Glutamatergic neuron (in vitro differentiated cells): ENCODE data around the gene SH3YL1. TPM values are rescaled to one million over a fixed set of nuclear protein-coding genes. Genes with fewer than 3 reads are reported as not detected.
"Not testable (repeated sequence)": the region's sequence is repeated elsewhere in the genome, so short reads cannot be mapped to it uniquely, and the experiment has no call there.

ENCODE experiments used
- DNase-seq: peaks from one replicate; pipeline ENCODE4 v3.0.0; 2022
- H3K27ac Mint-ChIP-seq: one replicate; pipeline ENCODE4 v1.8.0; 2020; ENCODE audit warnings: mild to moderate bottlenecking, mixed read lengths, inconsistent platforms; ENCODE audit not compliant: unreplicated experiment
- H3K27me3 Mint-ChIP-seq: one replicate; pipeline ENCODE4 v1.8.0; 2020; ENCODE audit warnings: mild to moderate bottlenecking, moderate library complexity, mixed read lengths, inconsistent platforms; ENCODE audit not compliant: unreplicated experiment
- H3K36me3 Mint-ChIP-seq: one replicate; pipeline ENCODE4 v1.8.0; 2020; ENCODE audit warnings: mild to moderate bottlenecking, mixed read lengths, inconsistent platforms; ENCODE audit not compliant: unreplicated experiment
- H3K4me1 Mint-ChIP-seq: one replicate; pipeline ENCODE4 v1.8.0; 2020; ENCODE audit warnings: mild to moderate bottlenecking, low read depth, mixed read lengths, inconsistent platforms; ENCODE audit not compliant: unreplicated experiment
- H3K4me3 Mint-ChIP-seq: one replicate; pipeline ENCODE4 v1.8.0; 2020; ENCODE audit warnings: mild to moderate bottlenecking, mixed read lengths, inconsistent platforms; ENCODE audit not compliant: unreplicated experiment
- H3K9me3 Mint-ChIP-seq: one replicate; pipeline ENCODE4 v1.8.0; 2020; ENCODE audit warnings: mild to moderate bottlenecking, moderate library complexity, mixed read lengths, inconsistent platforms; ENCODE audit not compliant: unreplicated experiment
- total RNA-seq: library from RNA; stranded (reverse); fragmentation: NEBNext Ultra II Directional; extraction: Animal tissue kit (Norgen Biotek cat#: 25700); gene quantifications from one replicate; pipeline ENCODE4 v1.2.1, GENCODE V29; 2021; ENCODE audit not compliant: unreplicated experiment
- TF ChIP-seq, protein P1 (sequence below): fragments of 200-600 bp; sonication (generic); IDR thresholded peaks from one replicate; pipeline ENCODE4 v1.5.0; 2021; ENCODE audit not compliant: partially characterized antibody, unreplicated experiment

The SH3YL1 gene
- total RNA-seq, 1 donor from 2014 or later, result 21.4 TPM

DNA sequence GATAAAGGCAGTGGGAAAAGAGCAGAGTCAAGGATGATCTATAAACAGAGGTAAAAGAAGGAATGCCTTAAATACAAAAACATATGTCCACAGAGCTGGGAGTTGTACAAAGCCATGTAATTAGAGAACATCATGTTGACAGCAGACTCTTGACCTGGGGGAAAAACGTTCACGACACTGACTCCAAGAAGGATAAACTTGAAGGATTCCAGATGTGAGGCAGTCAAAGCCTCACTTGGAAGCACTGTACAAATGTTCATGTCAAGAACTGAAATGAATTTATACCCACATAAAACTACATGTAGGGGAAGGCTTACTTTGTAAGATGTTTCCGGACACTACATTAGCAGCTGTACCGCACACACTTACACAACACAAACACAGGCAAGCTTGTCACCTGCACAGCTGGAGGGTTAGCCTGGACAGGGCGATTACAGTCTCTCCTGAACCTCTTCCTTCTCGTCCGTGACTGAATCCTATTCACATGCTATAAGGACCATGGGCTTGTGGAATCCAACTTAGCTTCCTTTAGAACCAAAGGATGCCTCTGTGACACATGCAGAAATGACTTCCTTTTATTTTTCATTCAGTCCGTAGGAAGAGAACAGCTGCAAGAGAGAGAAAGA lies 88.6 kb downstream of the SH3YL1 start:
- peaks cover 4% of the 10 kb centered on the region for H3K9me3 Mint-ChIP-seq
- DNase-seq, result no peak
- H3K27me3 Mint-ChIP-seq, result no peaks in the 10 kb centered on the region
- no peak overlapping the region for H3K27ac Mint-ChIP-seq
- TF ChIP-seq, protein P1, sequence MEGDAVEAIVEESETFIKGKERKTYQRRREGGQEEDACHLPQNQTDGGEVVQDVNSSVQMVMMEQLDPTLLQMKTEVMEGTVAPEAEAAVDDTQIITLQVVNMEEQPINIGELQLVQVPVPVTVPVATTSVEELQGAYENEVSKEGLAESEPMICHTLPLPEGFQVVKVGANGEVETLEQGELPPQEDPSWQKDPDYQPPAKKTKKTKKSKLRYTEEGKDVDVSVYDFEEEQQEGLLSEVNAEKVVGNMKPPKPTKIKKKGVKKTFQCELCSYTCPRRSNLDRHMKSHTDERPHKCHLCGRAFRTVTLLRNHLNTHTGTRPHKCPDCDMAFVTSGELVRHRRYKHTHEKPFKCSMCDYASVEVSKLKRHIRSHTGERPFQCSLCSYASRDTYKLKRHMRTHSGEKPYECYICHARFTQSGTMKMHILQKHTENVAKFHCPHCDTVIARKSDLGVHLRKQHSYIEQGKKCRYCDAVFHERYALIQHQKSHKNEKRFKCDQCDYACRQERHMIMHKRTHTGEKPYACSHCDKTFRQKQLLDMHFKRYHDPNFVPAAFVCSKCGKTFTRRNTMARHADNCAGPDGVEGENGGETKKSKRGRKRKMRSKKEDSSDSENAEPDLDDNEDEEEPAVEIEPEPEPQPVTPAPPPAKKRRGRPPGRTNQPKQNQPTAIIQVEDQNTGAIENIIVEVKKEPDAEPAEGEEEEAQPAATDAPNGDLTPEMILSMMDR, result no peak
- H3K36me3 Mint-ChIP-seq, result no peaks in the 10 kb centered on the region
- no peak overlapping the region for H3K4me3 Mint-ChIP-seq
- H3K4me1 Mint-ChIP-seq, result peaks cover 2% of the 10 kb centered on the region

DNA sequence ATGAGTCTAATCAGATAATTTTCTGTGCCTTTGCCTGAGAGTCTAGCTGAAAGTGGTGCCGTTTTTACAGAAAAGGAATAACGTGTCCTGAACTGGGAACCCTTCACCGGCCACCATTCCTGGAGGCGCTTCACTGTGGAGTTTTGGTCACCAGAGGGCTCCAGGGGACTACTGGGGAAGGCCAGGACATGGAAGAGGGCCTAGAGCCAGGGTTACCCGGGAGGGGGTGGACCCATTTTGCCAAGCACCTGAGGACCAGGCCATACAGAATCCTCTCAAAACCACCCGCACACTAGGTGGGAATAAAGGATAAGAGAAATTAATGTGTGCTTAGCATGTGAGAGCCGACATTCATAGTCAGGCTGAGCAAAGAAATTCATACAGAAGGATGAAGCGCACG lies 91.7 kb downstream of the SH3YL1 start:
- H3K36me3 Mint-ChIP-seq, H3K27me3 Mint-ChIP-seq, H3K4me1 Mint-ChIP-seq, H3K27ac Mint-ChIP-seq, H3K9me3 Mint-ChIP-seq, H3K4me3 Mint-ChIP-seq: not testable (repeated sequence)
- peak; percentile 37 for DNase-seq

DNA sequence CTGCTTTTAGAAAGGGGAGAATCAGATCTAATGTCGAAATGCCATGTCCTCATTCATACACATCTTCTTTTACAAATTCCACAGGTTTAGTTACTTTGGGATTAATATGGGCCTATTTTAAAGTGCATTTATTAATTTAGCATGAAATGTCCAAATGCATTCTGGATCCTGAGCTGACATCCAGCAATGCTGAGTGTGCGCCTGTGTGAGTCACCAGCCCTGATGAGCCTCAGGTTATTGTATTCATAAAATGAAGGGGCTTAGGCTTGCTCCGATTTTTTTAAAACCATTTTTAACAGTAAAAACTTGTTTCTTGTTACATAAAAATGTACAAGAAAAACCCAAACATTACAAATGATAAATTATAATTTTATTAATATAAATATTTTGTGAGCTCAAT lies 94.1 kb downstream of the SH3YL1 start:
- no peak overlapping the region for H3K4me3 Mint-ChIP-seq
- no peaks in the 10 kb centered on the region for H3K36me3 Mint-ChIP-seq
- DNase-seq, result no peak
- H3K4me1 Mint-ChIP-seq, result no peaks in the 10 kb centered on the region
- H3K9me3 Mint-ChIP-seq, result no peaks in the 10 kb centered on the region
- H3K27ac Mint-ChIP-seq, result no peak overlapping the region
- TF ChIP-seq, protein P1, result no peak
- no peaks in the 10 kb centered on the region for H3K27me3 Mint-ChIP-seq

Other genes starting within 250 kb of the SH3YL1 start
- gene FAM110C, start 217.5 kb downstream of the SH3YL1 start, total RNA-seq, result not detected
- gene ACP1, start 915 bp upstream of the SH3YL1 start, total RNA-seq, result 86.1 TPM
- 1.0 TPM for gene ALKAL2, start 24.1 kb upstream of the SH3YL1 start, total RNA-seq